ENCODE results near the gene RAB14. TPM values are rescaled to one million over a fixed set of nuclear protein-coding genes. Genes with fewer than 3 reads are reported as not detected.

Gene RAB14
- total RNA-seq, 1 donor: 36.3 TPM

- H3K4me3 ChIP-seq (ENCODE audit: low read depth, low read length): no peak overlapping the region
- TF ChIP-seq, protein P1, sequence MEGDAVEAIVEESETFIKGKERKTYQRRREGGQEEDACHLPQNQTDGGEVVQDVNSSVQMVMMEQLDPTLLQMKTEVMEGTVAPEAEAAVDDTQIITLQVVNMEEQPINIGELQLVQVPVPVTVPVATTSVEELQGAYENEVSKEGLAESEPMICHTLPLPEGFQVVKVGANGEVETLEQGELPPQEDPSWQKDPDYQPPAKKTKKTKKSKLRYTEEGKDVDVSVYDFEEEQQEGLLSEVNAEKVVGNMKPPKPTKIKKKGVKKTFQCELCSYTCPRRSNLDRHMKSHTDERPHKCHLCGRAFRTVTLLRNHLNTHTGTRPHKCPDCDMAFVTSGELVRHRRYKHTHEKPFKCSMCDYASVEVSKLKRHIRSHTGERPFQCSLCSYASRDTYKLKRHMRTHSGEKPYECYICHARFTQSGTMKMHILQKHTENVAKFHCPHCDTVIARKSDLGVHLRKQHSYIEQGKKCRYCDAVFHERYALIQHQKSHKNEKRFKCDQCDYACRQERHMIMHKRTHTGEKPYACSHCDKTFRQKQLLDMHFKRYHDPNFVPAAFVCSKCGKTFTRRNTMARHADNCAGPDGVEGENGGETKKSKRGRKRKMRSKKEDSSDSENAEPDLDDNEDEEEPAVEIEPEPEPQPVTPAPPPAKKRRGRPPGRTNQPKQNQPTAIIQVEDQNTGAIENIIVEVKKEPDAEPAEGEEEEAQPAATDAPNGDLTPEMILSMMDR (IDR thresholded peaks at IDR 0.05; ENCODE audit: insufficient read depth, low read depth, low read length): no peak
- no peak for DNase-seq (ENCODE audit: low read depth)
These were observed 48.0 kb downstream of the RAB14 start for GRCh38 chr9:121153642-121154041.

GRCh38 chr9:121150188-121150587 is 51.5 kb downstream of the RAB14 start:
- DNase-seq (ENCODE audit: low read depth): no peak
- no peak overlapping the region for H3K4me3 ChIP-seq (ENCODE audit: low read depth, low read length)
- TF ChIP-seq, protein P1 (IDR thresholded peaks at IDR 0.05; ENCODE audit: insufficient read depth, low read depth, low read length): no peak

GRCh38 chr9:121144482-121144881 is 57.2 kb downstream of the RAB14 start:
- H3K4me3 ChIP-seq (ENCODE audit: low read depth, low read length): no peak overlapping the region
- DNase-seq (ENCODE audit: low read depth): no peak
- TF ChIP-seq, protein P1 (IDR thresholded peaks at IDR 0.05; ENCODE audit: insufficient read depth, low read depth, low read length): no peak

DNA sequence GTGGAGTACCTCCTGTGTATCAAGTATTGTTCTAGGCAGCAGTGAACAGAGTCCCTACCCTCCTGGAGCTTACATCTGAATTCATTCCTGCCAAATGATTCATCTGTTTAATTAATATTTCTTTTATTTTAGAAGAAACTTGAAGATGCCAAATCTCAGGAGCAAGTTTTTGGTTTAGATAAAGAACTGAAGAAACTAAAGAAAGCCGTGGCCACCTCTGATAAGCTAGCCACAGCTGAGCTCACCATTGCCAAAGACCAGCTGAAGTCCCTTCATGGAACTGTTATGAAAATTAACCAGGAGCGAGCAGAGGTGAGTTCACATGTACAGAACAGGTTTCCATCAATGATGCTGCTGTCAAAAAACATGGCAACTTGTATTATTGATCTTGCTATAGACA is 57.9 kb downstream of the RAB14 start:
- H3K4me3 ChIP-seq (ENCODE audit: low read depth, low read length): no peak overlapping the region
- TF ChIP-seq, protein P1 (IDR thresholded peaks at IDR 0.05; ENCODE audit: insufficient read depth, low read depth, low read length): no peak
- DNase-seq (ENCODE audit: low read depth): no peak

DNA sequence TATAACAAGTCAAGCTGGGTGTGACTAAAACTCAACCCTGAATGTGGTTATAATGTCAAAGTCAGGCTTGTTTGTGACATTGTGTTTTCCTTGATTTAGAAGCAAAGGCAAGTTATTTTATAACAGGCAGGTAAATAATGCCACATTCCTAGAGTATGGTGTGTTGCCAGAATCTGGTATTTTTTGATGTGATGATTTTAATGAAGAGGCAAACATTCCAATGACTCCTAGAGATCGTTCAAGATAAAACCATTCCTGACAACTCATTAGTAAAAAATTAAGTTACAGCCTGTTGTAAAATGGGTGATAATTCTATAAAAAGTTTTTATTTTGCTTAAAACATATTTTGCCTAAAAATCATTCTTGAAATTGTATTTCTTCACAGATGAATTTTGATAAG is 60.0 kb downstream of the RAB14 start:
- no peak for DNase-seq (ENCODE audit: low read depth)
- H3K4me3 ChIP-seq (ENCODE audit: low read depth, low read length): no peak overlapping the region

DNA sequence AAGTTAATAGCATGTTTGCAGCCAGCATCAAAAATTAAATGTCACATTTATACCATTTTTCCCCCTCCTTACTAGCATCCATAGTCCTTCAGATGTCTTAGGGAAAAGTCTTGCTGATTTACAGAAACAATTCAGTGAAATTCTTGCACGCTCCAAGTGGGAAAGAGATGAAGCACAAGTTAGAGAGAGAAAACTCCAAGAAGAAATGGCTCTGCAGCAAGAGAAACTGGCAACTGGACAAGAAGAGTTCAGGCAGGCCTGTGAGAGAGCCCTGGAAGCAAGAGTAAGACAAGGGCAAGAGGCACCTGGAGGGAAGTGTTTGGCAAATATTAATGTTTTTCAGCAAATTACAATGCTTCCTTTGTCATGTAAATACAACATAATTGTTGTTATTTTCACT is 60.4 kb downstream of the RAB14 start:
- DNase-seq (ENCODE audit: low read depth): no peak
- TF ChIP-seq, protein P1 (IDR thresholded peaks at IDR 0.05; ENCODE audit: insufficient read depth, low read depth, low read length): no peak

More for the DNA sequence above, 60.0 kb downstream of the RAB14 start:
- TF ChIP-seq, protein P1 (IDR thresholded peaks at IDR 0.05; ENCODE audit: insufficient read depth, low read depth, low read length): no peak

DNA sequence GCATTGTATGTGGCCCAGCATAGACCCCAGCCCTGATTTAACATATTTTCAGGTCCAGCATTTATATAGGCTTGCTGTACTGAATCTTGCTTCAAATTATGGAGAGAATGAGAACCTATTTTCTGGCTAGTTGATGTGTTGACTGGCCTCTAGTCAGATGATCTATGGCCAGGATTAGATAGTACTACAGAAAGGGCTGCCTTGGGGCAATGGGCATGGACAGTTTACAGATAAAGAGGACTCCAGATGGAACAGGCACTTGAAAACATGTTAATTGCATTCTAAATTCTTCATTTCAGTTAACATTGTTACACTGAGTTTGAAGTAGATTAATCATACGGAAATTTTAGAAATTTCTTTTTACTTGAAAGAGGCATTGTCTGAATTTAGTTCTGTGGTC is 61.5 kb downstream of the RAB14 start:
- TF ChIP-seq, protein P1 (IDR thresholded peaks at IDR 0.05; ENCODE audit: insufficient read depth, low read depth, low read length): no peak
- DNase-seq (ENCODE audit: low read depth): peak; percentile 16
- no peak overlapping the region for H3K4me3 ChIP-seq (ENCODE audit: low read depth, low read length)

More for the DNA sequence above, 60.4 kb downstream of the RAB14 start:
- H3K4me3 ChIP-seq (ENCODE audit: low read depth, low read length): no peak overlapping the region
